GM21381 (cell line): ENCODE data around the gene ALPK1.
"Not testable (repeated sequence)": the region's sequence is repeated elsewhere in the genome, so short reads cannot be mapped to it uniquely, and the experiment has no call there.

Source experiments
- ATAC-seq: cut with Tn5 transposase; IDR thresholded peaks from one replicate; pipeline ENCODE4 v1.9.1; 2021; ENCODE audit warnings: mild to moderate bottlenecking, moderate library complexity; ENCODE audit not compliant: unreplicated experiment

The ALPK1 gene

DNA sequence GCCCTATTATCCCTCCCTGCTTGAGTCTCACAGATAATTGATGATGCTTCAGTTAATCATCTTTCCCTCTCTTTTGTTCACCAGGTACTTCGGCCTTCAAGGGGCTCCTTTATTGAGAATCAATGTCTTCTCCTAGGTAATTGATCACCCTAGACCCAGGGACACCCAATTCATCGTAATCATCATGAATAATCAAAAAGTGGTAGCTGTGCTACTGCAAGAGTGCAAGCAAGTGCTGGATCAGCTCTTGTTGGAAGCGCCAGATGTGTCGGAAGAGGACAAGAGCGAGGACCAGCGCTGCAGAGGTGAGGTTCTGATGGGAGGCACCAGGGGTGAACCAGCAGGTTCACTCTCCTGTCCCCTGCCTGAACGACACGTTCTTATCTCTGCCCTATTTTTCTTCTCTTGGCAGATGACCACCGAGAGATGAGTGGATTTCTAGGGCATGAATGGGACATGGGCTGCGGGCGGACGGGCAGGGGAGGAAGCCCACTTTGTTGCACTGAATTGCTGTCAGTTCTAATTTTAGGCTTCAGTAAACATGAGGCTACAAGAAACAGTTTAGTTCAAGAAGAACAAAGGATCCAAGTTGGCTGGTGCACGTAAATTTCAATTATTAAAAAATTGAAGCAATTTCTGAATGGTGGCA lies 80.5 kb downstream of the ALPK1 start:
- no peak for ATAC-seq

- ATAC-seq: no peak
Observed at GRCh38 chr4:112378243-112378620, 81.1 kb downstream of the ALPK1 start.

- ATAC-seq: no peak
Observed at GRCh38 chr4:112378858-112379257, 81.7 kb downstream of the ALPK1 start.

GRCh38 chr4:112379306-112379705 lies 82.1 kb downstream of the ALPK1 start:
- no peak for ATAC-seq

- ATAC-seq: no peak
Observed at GRCh38 chr4:112381996-112382692, 85.0 kb downstream of the ALPK1 start.

- ATAC-seq: no peak
Observed at GRCh38 chr4:112386071-112386470, 88.9 kb downstream of the ALPK1 start.

DNA sequence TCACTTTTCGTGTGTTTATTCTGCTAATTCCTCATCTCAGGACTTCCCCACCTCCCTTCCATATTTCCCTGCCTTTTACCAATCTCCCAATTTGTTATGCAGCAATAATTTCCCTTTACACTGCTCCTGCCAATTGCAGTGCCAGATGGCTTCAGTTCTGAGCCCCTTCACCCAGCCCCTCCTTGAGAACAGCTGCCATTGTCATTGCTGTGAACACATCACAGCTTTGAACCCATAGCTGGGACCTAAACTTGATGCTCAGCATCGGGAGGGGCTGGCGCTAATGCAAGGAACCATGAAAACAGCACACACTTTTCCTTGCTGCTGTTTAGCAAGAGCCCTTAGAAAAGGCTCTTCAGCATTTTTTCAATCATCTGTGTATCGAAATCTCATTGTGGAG lies 104.9 kb downstream of the ALPK1 start:
- ATAC-seq: no peak

DNA sequence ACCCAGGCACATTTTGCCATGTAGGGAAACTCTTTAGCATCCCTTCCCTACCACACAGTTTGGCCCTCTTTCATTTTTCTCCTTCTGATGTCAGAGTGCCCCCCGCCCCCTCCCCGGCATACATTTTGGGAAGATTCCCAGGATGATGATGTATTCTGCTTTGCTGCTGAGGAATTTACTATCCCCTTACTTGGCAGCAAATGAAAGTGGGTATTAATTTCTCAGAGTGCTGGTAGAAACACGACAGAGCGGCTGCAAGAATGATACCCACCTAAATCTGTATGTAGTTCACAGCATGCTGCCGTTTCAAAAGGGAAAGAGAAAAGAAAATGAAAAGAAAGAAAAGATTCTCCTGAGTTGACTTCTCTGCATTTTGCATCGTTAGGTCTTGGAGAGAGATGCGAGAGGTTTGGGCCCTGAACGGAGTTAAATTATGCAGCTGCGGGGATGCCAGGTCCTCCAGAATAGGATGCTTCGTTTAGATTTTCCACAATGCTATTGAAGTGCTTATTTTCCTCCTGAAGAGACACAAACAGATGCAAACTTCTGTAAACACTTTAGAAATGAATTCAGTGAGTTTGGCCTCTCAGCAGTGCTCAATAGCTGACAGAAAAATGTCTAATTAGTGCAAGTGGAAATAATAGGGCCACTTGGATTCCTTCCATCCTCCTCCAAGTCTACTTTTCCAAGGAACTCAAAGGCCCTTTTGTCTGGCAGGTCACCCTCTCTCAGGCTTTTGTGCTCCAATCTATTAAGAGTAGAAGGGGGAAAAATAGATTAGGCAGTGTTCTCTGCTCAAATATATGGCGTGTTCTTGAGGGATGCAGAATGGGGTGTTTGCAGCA lies 106.2 kb downstream of the ALPK1 start:
- no peak for ATAC-seq

- ATAC-seq: no peak
Observed at GRCh38 chr4:112410364-112410763, 113.2 kb downstream of the ALPK1 start.

DNA sequence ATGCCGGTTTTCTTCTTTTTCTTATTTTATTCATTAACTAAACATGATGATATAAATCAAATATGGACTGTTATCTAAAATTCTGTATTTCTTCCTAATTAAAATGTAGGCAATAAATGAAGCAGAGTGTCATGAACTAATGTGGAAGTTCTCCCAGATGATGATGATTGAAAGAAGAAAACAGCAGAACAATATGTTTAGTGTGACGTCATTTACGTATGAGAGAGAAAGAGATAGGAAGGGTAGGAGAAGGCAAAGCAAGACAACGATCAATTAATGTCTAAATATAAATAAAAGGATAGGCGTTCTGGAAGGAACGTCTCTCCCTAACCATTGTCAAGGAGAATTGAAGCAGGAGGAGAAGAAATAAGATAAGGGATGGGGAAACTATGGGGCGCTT lies 113.6 kb downstream of the ALPK1 start:
- ATAC-seq: no peak

DNA sequence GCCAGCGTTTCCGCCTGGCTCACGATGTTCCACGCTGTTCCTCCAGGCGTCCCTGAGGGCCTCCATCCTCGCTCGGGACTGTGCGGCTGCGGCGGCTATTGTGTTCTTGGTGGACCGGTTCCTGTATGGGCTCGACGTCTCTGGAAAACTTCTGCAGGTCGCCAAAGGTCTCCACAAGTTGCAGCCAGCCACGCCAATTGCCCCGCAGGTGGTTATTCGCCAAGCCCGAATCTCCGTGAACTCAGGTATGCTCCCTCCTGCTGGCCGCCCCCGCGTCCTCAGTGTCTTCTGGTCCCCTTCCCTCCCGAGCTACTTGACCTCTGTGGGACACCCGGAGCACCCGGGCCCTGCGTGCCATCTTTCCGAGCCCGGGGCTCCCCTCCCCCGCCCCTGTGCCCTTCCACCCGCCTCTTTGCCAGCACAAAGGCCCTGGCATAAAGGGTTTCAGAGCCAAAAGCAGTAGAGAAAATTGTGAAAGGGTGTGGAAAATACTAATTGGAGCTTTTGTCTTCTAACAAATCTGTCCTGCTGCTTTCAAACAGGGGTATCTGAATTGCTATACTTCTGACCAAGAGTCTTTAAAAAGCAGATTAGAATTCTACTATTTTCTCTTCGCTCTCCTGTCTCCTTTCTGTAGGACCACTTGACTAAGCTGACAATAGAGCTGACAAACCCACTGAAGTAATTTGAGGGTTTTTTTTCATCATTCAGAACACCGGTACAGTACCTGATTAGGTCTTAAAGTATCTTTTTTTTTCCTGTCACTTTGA lies 114.8 kb downstream of the ALPK1 start:
- ATAC-seq: no peak

DNA sequence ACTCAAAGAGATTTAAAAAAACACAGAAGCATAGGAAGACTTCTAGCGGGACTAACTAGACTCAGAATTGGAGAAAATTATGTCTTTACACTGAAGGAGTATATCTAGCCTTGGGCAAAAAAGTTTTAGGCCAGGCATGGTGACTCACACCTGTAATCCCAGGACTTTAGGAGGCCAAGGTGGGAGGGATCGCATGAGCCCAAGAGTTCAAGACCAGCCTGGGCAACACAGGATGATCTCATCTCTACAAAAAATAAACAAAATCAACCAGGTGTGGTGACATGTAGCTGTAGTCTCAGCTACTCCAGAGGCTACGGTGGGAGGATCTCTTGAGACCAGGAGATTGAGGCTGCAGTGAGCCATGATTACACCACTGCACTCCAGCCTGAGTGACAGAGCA lies 119.3 kb downstream of the ALPK1 start:
- no peak for ATAC-seq

DNA sequence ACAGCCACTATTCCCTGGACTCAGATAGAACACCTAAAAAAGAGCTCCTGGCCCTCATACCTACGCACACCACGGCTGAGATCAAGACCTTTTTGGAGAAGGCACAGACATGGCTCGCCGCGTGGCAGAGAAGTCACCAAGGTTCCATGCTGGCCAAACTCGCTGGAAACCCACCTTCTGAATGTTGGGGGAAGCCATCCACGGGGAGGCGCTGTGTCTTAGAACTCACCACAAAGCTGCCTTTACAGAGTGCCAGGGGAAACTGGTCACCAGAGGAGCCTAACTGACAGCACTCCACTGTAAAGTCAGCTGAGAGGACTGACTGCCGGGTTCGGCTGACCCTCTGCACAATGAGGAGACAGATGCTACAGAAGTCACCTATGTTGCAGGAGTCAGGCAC lies 120.9 kb downstream of the ALPK1 start:
- no peak for ATAC-seq

- no peak for ATAC-seq
Observed at GRCh38 chr4:112421911-112422310, 124.7 kb downstream of the ALPK1 start.

- no peak for ATAC-seq
Observed at GRCh38 chr4:112422644-112423043, 125.5 kb downstream of the ALPK1 start.

DNA sequence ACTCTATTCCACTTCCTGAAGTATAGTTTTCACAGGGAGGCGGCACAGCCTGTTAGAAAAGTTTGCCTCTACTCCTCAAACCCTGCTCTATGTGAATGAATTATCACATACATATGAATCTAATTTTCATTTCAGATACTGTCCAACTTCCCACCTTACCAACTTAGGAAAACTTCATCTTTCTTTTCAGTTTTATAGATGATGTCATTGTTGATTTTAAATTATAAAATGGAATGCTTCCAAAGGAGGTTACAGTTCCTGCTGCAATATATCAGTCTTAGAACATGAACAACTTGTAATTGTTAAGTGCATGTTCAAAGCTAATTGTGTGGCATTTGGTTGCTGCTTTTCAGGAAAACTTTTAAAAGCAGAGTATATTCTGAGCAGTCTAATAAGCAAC lies 126.4 kb downstream of the ALPK1 start:
- no peak for ATAC-seq

DNA sequence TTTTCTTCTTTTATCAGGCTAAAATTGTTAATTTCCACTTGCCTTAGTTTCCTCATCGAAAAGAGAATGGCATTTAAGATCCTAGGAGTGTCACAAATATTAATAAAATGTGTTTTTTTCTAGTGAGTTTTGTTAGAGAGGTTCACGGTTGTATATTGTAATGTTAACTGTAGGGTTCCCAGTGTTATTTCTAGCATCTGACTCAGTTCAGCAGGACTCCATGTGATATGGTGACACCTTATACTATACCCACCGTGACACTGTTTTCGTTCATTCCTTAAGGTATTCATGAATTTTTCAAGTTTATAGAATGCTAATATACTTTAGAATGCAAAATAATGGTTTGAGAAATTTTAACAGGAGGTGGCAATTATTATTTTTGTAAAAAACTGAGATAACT lies 128.7 kb downstream of the ALPK1 start:
- ATAC-seq: no peak

DNA sequence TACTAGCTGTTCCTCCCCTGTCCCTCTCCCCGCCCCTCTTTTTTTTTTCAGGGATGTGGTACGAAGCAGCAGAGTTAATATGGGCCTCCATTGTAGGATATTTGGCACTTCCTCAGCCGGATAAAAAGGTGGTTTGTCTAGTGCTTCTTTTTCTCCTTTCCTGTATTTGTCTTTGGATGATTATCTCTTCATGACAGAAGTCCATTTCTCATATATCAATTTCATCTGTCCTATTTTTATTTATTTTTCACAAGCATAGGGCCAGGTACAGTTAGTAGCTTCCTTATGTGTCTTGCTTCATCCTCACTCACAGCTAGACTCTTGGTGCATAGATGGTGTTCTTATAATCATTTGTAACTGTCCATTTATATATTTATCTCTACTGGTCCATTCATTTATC lies 129.2 kb downstream of the ALPK1 start:
- ATAC-seq: no peak

GRCh38 chr4:112431158-112431557 lies 134.0 kb downstream of the ALPK1 start:
- no peak for ATAC-seq

DNA sequence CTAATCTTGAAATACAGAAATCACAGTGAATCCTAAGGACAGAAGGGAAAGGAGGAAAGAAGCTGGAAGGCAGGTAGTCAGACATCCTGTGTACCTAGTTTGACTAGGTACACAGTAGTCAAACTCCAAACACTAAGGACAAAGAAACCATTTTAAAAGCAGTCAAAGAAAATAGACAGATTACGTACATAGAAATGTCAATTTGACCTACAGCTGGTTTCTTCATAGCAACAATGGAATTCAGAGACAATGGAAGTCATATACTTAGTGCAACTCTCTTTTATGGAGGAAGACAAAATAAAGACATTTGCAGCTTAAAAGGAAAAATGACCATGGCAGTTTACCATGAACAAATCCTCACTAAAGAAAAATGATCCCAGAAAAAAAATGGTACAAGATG lies 139.8 kb downstream of the ALPK1 start:
- no peak for ATAC-seq

- ATAC-seq: not testable (repeated sequence)
Observed at GRCh38 chr4:112442226-112442625, 145.1 kb downstream of the ALPK1 start.
